ENCODE results near the gene FNDC7.

The FNDC7 gene

GRCh38 chr1:108716437-108717230, 3.9 kb downstream of the FNDC7 start:
- no peak overlapping the region for H3K27ac ChIP-seq (ENCODE audit: low read length)
- no peak overlapping the region for H3K4me3 ChIP-seq (ENCODE audit: low read length)
- H3K79me2 ChIP-seq (ENCODE audit: low read length) = no peaks in the 10 kb centered on the region
- H3K36me3 ChIP-seq (replicated peaks; ENCODE audit: low read depth, low read length) = no peaks in the 10 kb centered on the region
- H3K9ac ChIP-seq (ENCODE audit: low read length) = no peak overlapping the region
- no peak overlapping the region for H3K4me2 ChIP-seq (ENCODE audit: low read length)
- no peaks in the 10 kb centered on the region for H3K9me3 ChIP-seq (ENCODE audit: insufficient read depth, low read length)
- no peaks in the 10 kb centered on the region for H4K20me1 ChIP-seq (ENCODE audit: insufficient read depth, low read length)
- H3K27me3 ChIP-seq (ENCODE audit: low read depth, low read length) = no peaks in the 10 kb centered on the region
- no peak overlapping the region for H2AFZ ChIP-seq (ENCODE audit: low read depth, low read length)
- H3K4me1 ChIP-seq (ENCODE audit: low read length) = no peaks in the 10 kb centered on the region
- TF ChIP-seq CTCF (IDR thresholded peaks at IDR 0.05; ENCODE audit: low read depth, low read length) = no peak
- TF ChIP-seq EZH2phosphoT487 (IDR thresholded peaks at IDR 0.05; ENCODE audit: low read depth) = no peak

GRCh38 chr1:108717774-108718316, 5.1 kb downstream of the FNDC7 start:
- H2AFZ ChIP-seq (ENCODE audit: low read depth, low read length) = no peak overlapping the region
- H3K27me3 ChIP-seq (ENCODE audit: low read depth, low read length) = no peaks in the 10 kb centered on the region
- H3K9ac ChIP-seq (ENCODE audit: low read length) = no peak overlapping the region
- H3K9me3 ChIP-seq (ENCODE audit: insufficient read depth, low read length) = no peaks in the 10 kb centered on the region
- no peak overlapping the region for H3K4me3 ChIP-seq (ENCODE audit: low read length)
- no peak overlapping the region for H3K27ac ChIP-seq (ENCODE audit: low read length)
- no peak for TF ChIP-seq EZH2phosphoT487 (IDR thresholded peaks at IDR 0.05; ENCODE audit: low read depth)
- TF ChIP-seq CTCF (IDR thresholded peaks at IDR 0.05; ENCODE audit: low read depth, low read length) = no peak
- H4K20me1 ChIP-seq (ENCODE audit: insufficient read depth, low read length) = no peaks in the 10 kb centered on the region
- H3K79me2 ChIP-seq (ENCODE audit: low read length) = no peaks in the 10 kb centered on the region
- H3K4me2 ChIP-seq (ENCODE audit: low read length) = no peak overlapping the region
- no peaks in the 10 kb centered on the region for H3K36me3 ChIP-seq (replicated peaks; ENCODE audit: low read depth, low read length)
- peaks cover 8% of the 10 kb centered on the region for H3K4me1 ChIP-seq (ENCODE audit: low read length)

GRCh38 chr1:108718927-108719655, 6.4 kb downstream of the FNDC7 start:
- H2AFZ ChIP-seq (ENCODE audit: low read depth, low read length) = no peak overlapping the region
- no peak overlapping the region for H3K4me3 ChIP-seq (ENCODE audit: low read length)
- no peak overlapping the region for H3K9ac ChIP-seq (ENCODE audit: low read length)
- no peaks in the 10 kb centered on the region for H4K20me1 ChIP-seq (ENCODE audit: insufficient read depth, low read length)
- no peak overlapping the region for H3K27ac ChIP-seq (ENCODE audit: low read length)
- H3K36me3 ChIP-seq (replicated peaks; ENCODE audit: low read depth, low read length) = no peaks in the 10 kb centered on the region
- TF ChIP-seq EZH2phosphoT487 (IDR thresholded peaks at IDR 0.05; ENCODE audit: low read depth) (no peak), CTCF (IDR thresholded peaks at IDR 0.05; ENCODE audit: low read depth, low read length) (no peak)
- peaks cover 8% of the 10 kb centered on the region for H3K4me1 ChIP-seq (ENCODE audit: low read length)
- H3K4me2 ChIP-seq (ENCODE audit: low read length) = no peak overlapping the region
- no peaks in the 10 kb centered on the region for H3K79me2 ChIP-seq (ENCODE audit: low read length)
- no peaks in the 10 kb centered on the region for H3K9me3 ChIP-seq (ENCODE audit: insufficient read depth, low read length)
- no peaks in the 10 kb centered on the region for H3K27me3 ChIP-seq (ENCODE audit: low read depth, low read length)

All from OCI-LY3 (cell line).